ENCODE measurements around the gene STX11.

The STX11 gene

DNA sequence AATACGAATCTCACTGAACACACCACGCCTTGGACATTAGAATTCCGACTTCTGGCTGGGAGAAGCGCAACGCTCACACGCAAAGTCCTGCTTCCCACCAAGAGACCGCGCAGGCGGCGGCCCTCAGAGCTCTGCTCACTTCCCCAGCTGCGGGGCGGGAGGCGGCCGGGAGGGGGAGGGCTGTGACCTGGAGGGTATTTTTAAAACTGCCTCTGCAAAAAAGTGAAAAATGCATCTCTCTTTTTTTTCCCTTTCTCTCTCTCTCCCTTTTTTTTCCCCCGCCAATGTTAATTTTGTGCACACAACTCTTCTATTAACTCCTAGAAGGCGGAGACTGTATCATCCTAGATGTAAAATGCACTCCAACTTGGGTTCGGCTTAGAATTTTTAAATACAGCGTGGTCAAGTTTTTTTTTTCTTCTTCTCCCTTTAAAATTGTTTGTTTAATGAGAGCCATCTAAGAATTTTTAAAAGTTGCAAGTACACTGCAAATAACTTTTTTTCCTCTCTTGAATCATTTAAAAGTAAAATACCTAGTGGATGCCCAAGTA, 66.4 kb downstream of the STX11 start:
- no peak for DNase-seq

DNA sequence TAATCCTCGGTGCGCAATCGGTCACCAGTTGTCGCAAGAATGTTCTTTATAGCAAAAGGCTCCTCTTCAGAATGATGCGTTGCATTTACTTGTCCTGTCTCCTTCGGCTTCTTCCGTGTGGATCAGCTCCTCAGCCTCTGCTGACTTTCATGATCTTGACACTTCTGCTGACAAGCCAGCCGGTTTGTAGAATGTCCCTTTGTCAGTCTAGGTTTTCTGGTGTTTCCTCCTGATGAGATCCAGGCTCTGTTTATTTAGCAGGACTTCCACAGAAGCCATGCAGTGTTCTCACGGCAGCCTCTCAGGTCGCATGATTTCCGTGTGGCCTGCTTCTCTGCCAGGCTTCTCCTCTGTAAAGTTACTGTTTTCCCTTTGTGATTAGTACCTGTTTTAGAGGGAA, 66.9 kb downstream of the STX11 start:
- no peak for DNase-seq

DNA sequence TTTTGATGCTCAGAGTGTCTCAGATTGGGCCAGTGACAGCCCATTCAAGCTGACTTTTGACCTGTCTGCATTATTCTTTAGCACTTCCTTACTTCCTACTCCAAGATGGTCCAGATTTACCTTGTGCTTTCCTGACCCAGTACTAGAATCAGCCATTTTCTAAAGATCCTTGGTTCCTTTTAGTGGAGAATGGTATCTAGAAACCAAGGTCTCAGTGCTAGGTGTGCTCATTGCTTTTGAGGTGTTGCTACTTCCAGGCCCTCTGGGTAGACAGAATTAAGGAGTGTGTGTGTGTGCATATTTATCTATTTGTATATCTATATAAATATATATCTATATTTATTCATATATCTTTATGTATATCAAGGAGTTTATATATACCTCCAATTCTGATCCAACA, 67.5 kb downstream of the STX11 start:
- DNase-seq: no peak

DNA sequence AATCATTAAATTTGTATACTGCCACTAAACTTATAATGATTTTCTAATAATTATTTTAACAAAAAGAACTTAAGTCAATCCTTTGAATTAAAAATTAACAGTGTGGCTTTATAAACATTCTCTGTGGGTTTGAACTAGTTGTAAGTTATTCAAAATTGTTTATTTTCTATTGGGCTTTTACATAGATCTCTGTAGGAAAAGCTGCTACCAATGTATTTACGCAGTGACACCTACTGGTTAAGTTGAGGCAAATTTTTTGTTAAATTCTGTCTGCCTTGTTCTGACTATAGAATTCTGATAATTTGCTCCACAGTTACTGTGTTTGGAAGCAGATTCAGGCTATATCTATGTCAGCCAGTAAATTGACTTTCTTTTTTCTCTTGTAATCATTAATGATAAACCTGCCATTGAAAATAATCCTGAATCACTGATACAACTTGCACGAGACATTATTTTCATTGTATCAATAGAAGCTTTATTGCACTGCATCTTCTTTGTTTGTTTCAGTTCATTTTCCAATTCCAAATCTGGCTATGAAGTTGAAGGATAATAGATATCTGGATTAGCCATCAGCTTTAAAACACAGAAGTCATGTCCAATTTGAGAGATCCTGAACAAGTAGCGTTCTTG, 68.9 kb downstream of the STX11 start:
- peak; percentile 11 to 22 for DNase-seq

DNA sequence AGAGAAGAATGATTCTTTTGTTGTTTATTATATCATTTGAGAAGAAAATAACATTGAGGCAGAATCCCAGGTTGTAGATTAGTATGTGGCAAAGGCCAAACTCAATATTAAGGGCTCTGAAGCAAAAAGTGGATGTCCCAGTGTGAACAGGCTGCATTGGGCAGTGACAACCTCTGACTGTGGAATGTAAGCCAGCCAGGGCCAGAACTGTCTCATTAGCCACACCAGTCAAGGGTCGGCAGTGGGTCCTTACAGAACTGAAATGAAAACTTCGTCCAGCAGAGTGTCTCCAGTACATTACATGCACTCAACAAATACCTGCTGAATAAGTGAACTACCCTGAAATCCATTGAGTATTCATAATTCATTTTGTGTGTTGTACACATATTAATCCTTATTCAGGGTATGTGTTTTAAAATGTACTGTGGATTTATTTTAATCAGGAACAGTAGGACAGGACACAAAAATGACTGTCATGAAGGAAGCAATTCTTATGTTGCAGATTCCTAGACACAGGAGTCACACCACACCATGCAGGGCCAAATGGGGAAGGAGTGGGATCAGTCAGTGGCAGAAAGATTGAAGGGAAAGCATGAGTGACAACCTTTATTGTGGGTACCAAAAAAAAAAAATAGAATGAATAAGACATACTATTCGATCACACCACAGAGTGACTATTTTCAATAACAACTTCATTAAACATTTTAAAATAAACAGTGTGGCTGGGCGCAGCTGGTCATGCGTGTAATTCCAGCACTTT, 69.9 kb downstream of the STX11 start:
- no peak for DNase-seq

DNA sequence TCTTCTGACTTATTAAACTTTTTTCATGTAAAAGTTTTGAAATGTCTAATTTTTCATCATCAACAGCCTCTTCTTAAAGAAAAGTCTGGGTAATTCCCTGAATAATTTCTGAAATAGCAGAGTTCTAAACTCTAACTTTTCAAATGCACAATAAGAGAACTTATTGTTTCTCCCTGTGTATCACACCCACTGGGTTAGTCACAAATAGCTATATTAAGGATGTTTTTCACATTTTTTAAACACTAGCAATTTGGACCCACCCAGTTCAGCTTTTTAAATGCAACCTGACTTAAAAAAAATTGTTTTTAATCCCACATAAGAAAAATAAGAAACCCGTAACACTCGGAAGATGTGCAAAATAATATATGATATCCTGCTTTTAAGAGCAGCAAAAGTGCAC, 73.4 kb downstream of the STX11 start:
- no peak for DNase-seq

DNA sequence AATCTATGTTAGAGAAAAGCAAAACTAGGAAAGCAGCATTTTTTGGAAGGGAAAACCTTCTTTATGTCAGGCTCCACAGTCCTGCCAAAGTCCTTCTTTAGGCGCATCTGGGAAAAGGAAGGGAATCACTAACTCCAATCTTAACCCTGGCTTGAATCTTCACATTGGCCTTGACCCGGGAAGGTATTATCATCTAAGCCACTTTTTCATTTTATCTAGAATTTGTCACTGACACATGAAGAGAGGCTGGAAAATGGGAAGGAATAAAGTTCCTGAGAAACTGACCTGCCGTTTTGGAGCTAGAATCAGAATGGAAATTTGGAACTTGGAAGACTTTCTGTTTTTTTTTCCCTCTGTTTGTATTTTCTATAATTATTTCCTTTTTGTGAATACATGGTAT, 81.4 kb downstream of the STX11 start:
- DNase-seq: no peak

DNA sequence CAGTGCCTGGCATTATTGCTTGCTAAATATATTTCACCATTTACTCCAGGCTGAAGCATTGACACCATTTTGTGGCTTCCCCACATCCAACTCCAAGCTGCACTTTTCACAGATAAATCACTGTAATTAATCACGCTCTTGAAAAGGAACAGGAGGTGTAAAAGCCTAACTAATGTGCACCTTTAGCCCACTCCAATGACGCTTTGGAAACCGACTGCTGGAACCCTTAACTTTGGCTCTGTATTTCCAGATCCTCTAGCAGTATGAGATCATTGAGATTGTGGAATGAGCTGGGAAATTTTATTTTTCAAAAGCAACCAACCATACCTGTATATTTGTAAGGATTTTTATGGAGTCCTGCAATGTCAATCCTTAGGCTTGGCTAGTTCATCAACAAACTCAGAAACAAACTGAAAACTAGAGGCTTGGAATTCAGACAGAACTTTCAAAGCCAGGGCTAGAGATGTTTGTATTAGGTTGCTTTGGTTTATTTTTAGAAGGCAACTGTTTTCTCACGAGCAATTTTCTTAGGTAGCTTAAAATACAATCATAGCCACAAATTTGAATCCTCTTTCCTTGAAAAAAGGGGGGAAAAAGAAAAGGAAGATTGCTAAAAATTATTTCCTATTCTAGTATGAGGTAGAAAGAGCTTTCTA, 82.0 kb downstream of the STX11 start:
- no peak for DNase-seq

DNA sequence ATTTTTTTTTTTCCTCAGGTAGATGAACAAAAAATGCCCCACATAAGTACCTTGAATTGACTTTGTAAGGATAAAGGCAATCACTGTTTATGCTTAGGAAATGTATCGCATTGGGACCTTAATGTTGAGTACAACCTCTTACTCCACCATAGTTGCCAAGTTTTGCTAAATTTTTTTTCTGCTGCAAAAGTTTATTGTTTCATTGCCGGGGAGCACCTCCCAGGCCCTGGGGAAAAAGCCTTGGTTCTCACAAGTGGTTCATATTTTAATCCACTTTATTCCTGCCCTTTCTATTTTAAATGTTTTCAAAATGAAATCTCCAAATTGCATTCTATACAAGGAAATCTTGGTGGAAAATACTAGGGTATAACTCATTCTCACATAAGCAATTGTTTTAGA, 82.5 kb downstream of the STX11 start:
- DNase-seq: no peak

DNA sequence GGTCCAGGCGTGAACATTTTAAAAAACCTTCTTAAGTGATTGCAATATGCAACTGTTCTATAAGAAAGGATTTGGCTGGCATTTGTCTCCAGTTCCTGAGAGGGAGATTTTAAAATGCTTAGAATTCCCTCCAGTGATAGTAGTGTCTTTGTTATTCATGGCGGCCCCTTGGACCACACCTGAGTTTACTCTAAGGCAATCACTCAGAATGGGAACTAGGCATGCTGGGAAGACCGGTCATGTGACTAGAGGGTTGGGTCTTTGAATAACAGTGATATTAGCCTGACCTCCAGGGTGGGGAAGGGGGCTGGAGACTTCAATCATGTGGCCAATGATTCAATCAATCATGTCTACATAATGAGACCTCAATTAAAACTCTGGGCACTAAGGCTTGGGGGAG, 84.1 kb downstream of the STX11 start:
- no peak for DNase-seq

DNA sequence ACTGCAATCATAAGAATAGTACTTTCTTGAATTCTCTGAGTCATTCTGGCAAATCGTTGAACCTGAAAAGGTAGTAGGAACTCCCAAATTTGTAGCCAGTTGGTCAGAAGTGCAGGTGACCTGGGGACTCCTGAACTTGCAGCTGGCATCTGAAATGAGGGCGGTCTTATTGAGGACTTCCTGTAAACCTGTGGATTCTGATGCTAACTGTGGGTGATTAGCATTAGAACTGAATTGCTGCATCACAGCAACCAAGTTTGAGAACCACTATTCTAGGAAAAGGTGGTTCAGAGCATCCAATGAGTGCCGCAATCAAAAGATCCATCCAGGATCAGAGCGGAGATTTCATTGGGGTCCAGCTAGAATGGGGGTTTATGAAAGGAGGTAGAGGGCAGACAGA, 84.6 kb downstream of the STX11 start:
- no peak for DNase-seq
